Measurements from ENCODE around the gene EDN3.

Gene EDN3

DNA sequence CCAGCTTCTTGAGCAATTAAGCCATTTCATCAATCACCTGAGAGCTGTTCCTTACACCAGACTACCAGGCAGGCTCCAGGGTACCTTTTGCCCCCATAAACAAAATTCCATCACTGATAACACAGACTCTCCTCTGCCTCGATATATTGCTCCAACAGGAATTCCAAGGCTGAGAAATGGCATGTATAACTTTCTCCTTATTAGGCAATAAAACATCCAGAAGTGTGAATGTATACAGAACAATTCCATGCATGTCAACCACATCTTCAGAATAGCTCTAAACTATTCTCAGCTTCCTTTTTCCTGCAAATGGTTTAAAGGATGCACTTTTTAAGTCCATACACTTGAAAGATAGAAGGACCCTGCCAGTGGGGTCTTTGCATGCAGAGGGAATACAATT lies 73.8 kb downstream of the EDN3 start:
- DNase-seq = no peak

- DNase-seq = no peak
Observed at GRCh38 chr20:59375541-59375940, 75.1 kb downstream of the EDN3 start.

All from CD4-positive, alpha-beta T cell treated with Interleukin-1 beta for 1 hour (primary cell).